ENCODE results near the gene ACAD11. TPM values are rescaled to one million over a fixed set of nuclear protein-coding genes. Genes with fewer than 3 reads are reported as not detected.
A peak's percentile ranks its signal among the peaks of the same experiment; 100 is the strongest.

Gene ACAD11
- polyA plus RNA-seq, 3 donors = 0.31 to 25.4 (median 0.40) TPM

DNA sequence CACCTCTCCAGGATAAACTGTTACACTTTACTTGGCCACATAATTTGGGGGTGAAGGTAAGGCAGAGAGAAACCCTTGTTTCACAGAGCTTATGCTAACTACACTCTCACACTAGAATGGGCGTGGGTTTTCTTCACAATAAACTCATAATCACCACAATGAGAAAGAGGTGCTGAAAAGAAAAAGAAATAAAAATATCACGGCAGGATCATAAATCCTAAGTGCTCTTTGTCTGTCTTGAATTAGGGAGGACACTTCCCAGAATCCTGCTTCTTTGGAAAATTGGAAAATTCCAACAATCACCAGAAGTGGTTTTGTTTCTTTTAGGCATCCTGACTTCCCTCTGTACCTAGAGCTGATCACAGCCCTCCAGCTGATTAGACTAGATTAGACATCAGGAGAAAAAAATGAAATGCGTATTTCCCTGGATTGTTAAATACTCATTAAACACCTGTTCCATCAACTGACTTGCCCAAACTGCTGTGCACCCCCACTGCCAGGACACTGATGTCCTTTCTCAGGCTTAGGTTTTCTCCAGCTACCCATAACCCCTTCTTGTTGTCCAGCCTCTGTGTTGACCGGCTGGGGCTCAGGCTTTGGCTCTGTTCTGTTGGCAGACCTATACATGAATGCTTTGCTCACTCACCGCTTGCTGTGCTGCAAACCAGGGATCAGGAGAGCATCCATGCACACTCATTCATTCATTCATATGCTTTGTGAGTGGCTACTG lies 104.1 kb downstream of the ACAD11 start:
- no peak overlapping the region for H2AFZ ChIP-seq (ENCODE audit: insufficient read depth, low read depth, low read length, poor library complexity, severe bottlenecking)
- peaks cover 4 to 5% of the 10 kb centered on the region in 2 donors for H3K4me1 ChIP-seq (ENCODE audit: control insufficient read depth in 1 of 2, insufficient read depth in 2 of 2, low read length in 2 of 2)
- no peak overlapping the region for H3K4me3 ChIP-seq (replicated peaks in 1 of 3; ENCODE audit: low read depth in 2 of 3, low read length in 3 of 3)
- H3K27me3 ChIP-seq (ENCODE audit: control insufficient read depth in 2 of 2, insufficient read depth in 2 of 2, low read length in 2 of 2) = no peaks in the 10 kb centered on the region
- H3K9ac ChIP-seq (ENCODE audit: insufficient read depth, low read length, poor library complexity, severe bottlenecking) = no peak overlapping the region
- TF ChIP-seq, protein P1, sequence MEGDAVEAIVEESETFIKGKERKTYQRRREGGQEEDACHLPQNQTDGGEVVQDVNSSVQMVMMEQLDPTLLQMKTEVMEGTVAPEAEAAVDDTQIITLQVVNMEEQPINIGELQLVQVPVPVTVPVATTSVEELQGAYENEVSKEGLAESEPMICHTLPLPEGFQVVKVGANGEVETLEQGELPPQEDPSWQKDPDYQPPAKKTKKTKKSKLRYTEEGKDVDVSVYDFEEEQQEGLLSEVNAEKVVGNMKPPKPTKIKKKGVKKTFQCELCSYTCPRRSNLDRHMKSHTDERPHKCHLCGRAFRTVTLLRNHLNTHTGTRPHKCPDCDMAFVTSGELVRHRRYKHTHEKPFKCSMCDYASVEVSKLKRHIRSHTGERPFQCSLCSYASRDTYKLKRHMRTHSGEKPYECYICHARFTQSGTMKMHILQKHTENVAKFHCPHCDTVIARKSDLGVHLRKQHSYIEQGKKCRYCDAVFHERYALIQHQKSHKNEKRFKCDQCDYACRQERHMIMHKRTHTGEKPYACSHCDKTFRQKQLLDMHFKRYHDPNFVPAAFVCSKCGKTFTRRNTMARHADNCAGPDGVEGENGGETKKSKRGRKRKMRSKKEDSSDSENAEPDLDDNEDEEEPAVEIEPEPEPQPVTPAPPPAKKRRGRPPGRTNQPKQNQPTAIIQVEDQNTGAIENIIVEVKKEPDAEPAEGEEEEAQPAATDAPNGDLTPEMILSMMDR (IDR thresholded peaks at IDR 0.05) = no peak
- Mint-ChIP-seq H3K4me3 (no peak overlapping the region), H3K9me3 (peaks cover 0 to 2% (median 0%) of the 10 kb centered on the region in 7 donors), H3K4me1 (peaks cover 7% of the 10 kb centered on the region), H3K36me3 (peaks cover 4 to 12% of the 10 kb centered on the region in 2 donors), H3K27me3 (ENCODE audit: low read depth in 3 of 3) (peaks cover 0 to 3% (median 0%) of the 10 kb centered on the region in 3 donors), H3K27ac (peak overlapping the region in 1 of 7 donors; percentile 78)
- WGBS (ENCODE audit: insufficient coverage) = 100% methylated on average over 1 of the region's 5 CpGs
- H3K9me3 ChIP-seq (replicated peaks in 1 of 2; ENCODE audit: control insufficient read depth in 1 of 2, insufficient read depth in 1 of 2, low read length in 2 of 2) = no peaks in the 10 kb centered on the region
- no peaks in the 10 kb centered on the region for H4K20me1 ChIP-seq (ENCODE audit: insufficient read depth, low read length)
- H3K4me2 ChIP-seq (replicated peaks; ENCODE audit: extremely low read depth, low read length, poor library complexity, severe bottlenecking) = no peak overlapping the region
- H3K27ac ChIP-seq (ENCODE audit: low read depth in 1 of 2, low read length in 2 of 2) = no peak overlapping the region
- no peaks in the 10 kb centered on the region for H3K36me3 ChIP-seq (replicated peaks in 1 of 2; ENCODE audit: control insufficient read depth in 1 of 2, insufficient read depth in 2 of 2, low read length in 2 of 2)
- no peak for DNase-seq
- intact Hi-C loops (cut with micrococcal nuclease) = no loop called here
- H3K79me2 ChIP-seq (ENCODE audit: insufficient read depth, low read length) = no peaks in the 10 kb centered on the region

DNA sequence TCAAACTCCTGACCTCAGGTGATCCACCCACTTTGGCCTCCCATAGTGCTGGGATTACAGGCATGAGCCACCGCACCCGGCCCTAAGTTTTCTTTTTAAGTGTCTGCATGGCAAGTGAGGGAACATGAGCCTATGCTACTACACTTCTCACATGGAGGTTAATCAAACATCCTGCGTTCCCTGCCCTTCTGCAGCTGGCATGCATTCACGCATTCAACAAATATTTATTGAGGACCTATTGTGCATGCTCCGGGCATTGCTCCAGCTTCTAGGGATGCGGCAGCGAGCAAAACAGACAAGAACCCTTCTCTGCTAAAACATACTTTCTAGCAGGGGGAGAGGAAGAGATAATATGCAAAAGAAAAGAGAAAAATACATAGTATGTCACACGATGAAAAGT lies 105.2 kb downstream of the ACAD11 start:
- Histone ChIP-seq H3K9me3 (replicated peaks in 1 of 2; ENCODE audit: control insufficient read depth in 1 of 2, insufficient read depth in 1 of 2, low read length in 2 of 2) (no peaks in the 10 kb centered on the region), H3K27me3 (ENCODE audit: control insufficient read depth in 2 of 2, insufficient read depth in 2 of 2, low read length in 2 of 2) (no peaks in the 10 kb centered on the region), H3K4me1 (ENCODE audit: control insufficient read depth in 1 of 2, insufficient read depth in 2 of 2, low read length in 2 of 2) (peaks cover 5 to 7% of the 10 kb centered on the region in 2 donors), H3K36me3 (replicated peaks in 1 of 2; ENCODE audit: control insufficient read depth in 1 of 2, insufficient read depth in 2 of 2, low read length in 2 of 2) (no peaks in the 10 kb centered on the region), H4K20me1 (ENCODE audit: insufficient read depth, low read length) (no peaks in the 10 kb centered on the region), H3K27ac (ENCODE audit: low read depth in 1 of 2, low read length in 2 of 2) (no peak overlapping the region), H3K9ac (ENCODE audit: insufficient read depth, low read length, poor library complexity, severe bottlenecking) (no peak overlapping the region), H2AFZ (ENCODE audit: insufficient read depth, low read depth, low read length, poor library complexity, severe bottlenecking) (no peak overlapping the region), H3K4me3 (replicated peaks in 1 of 3; ENCODE audit: low read depth in 2 of 3, low read length in 3 of 3) (no peak overlapping the region), H3K79me2 (ENCODE audit: insufficient read depth, low read length) (no peaks in the 10 kb centered on the region), H3K4me2 (replicated peaks; ENCODE audit: extremely low read depth, low read length, poor library complexity, severe bottlenecking) (no peak overlapping the region)
- Mint-ChIP-seq H3K4me3 (no peak overlapping the region), H3K27me3 (ENCODE audit: low read depth in 3 of 3) (peaks cover 0 to 3% (median 0%) of the 10 kb centered on the region in 3 donors), H3K4me1 (peaks cover 14% of the 10 kb centered on the region), H3K9me3 (peaks cover 0 to 3% (median 0%) of the 10 kb centered on the region in 7 donors), H3K36me3 (peaks cover 4 to 12% of the 10 kb centered on the region in 2 donors), H3K27ac (peak overlapping the region in 1 of 7 donors; percentile 2)
- intact Hi-C loops (cut with micrococcal nuclease) = no loop called here
- DNase-seq = no peak
- TF ChIP-seq, protein P1 (IDR thresholded peaks at IDR 0.05) = no peak
- 97% methylated on average over 4 of the region's 8 CpGs for WGBS (ENCODE audit: insufficient coverage)

Measured in CD14-positive monocyte (primary cell).